ENCODE measurements around the gene NLN.

NLN gene

GRCh38 chr5:65791712-65792673 lies 70.0 kb downstream of the NLN start:
- peaks cover 7% of the 10 kb centered on the region; the same call in 1 of the 2 replicates for H3K36me3 ChIP-seq (ENCODE audit: insufficient read depth, low read length)
- H3K4me2 ChIP-seq (ENCODE audit: insufficient read depth, low read length), result no peak overlapping the region
- H3K4me3 ChIP-seq (ENCODE audit: low read depth in 1 of 2, low read length in 2 of 2), result no peak overlapping the region
- no peak for ATAC-seq (ENCODE audit: insufficient read depth, low read depth)
- no peak for TF ChIP-seq CTCF (IDR thresholded peaks at IDR 0.05; ENCODE audit: borderline replicate concordance, extremely low read depth, low read length, poor library complexity, severe bottlenecking)
- TF ChIP-seq EZH2 (IDR thresholded peaks at IDR 0.05; ENCODE audit: borderline replicate concordance, low read depth, low read length, severe bottlenecking), result no peak
- no peaks in the 10 kb centered on the region for H3K79me2 ChIP-seq (ENCODE audit: insufficient read depth, low read length)
- H3K27ac ChIP-seq (ENCODE audit: low read length), result no peak overlapping the region
- no peaks in the 10 kb centered on the region for H4K20me1 ChIP-seq (ENCODE audit: insufficient read depth, low read length)
- no peaks in the 10 kb centered on the region for H3K4me1 ChIP-seq (ENCODE audit: insufficient read depth, low read length)
- H2AFZ ChIP-seq (ENCODE audit: low read depth, low read length), result no peak overlapping the region
- H3K9ac ChIP-seq (ENCODE audit: low read depth, low read length), result no peak overlapping the region
- no peak for DNase-seq
- no peaks in the 10 kb centered on the region for H3K27me3 ChIP-seq (ENCODE audit: insufficient read depth, low read length, poor library complexity)
- no peaks in the 10 kb centered on the region for H3K9me3 ChIP-seq (ENCODE audit: insufficient read depth, low read length, severe bottlenecking)

GRCh38 chr5:65796269-65796668 lies 74.3 kb downstream of the NLN start:
- Histone ChIP-seq H3K27me3 (ENCODE audit: insufficient read depth, low read length, poor library complexity) (no peaks in the 10 kb centered on the region), H3K79me2 (ENCODE audit: insufficient read depth, low read length) (no peaks in the 10 kb centered on the region), H3K9ac (ENCODE audit: low read depth, low read length) (no peak overlapping the region), H3K4me3 (ENCODE audit: low read depth in 1 of 2, low read length in 2 of 2) (no peak overlapping the region), H3K9me3 (ENCODE audit: insufficient read depth, low read length, severe bottlenecking) (no peaks in the 10 kb centered on the region), H4K20me1 (ENCODE audit: insufficient read depth, low read length) (no peaks in the 10 kb centered on the region), H3K4me2 (ENCODE audit: insufficient read depth, low read length) (no peak overlapping the region), H3K27ac (ENCODE audit: low read length) (no peak overlapping the region), H3K4me1 (ENCODE audit: insufficient read depth, low read length) (no peaks in the 10 kb centered on the region), H3K36me3 (ENCODE audit: insufficient read depth, low read length) (no peaks in the 10 kb centered on the region; the same call in 1 of the 2 replicates), H2AFZ (ENCODE audit: low read depth, low read length) (no peak overlapping the region)
- ATAC-seq (ENCODE audit: insufficient read depth, low read depth), result no peak
- TF ChIP-seq EZH2 (IDR thresholded peaks at IDR 0.05; ENCODE audit: borderline replicate concordance, low read depth, low read length, severe bottlenecking) (no peak), CTCF (IDR thresholded peaks at IDR 0.05; ENCODE audit: borderline replicate concordance, extremely low read depth, low read length, poor library complexity, severe bottlenecking) (no peak)
- DNase-seq, result no peak

- H3K4me1 ChIP-seq (ENCODE audit: insufficient read depth, low read length), result no peaks in the 10 kb centered on the region
- no peaks in the 10 kb centered on the region for H3K27me3 ChIP-seq (ENCODE audit: insufficient read depth, low read length, poor library complexity)
- no peak for TF ChIP-seq CTCF (IDR thresholded peaks at IDR 0.05; ENCODE audit: borderline replicate concordance, extremely low read depth, low read length, poor library complexity, severe bottlenecking)
- TF ChIP-seq EZH2 (IDR thresholded peaks at IDR 0.05; ENCODE audit: borderline replicate concordance, low read depth, low read length, severe bottlenecking), result no peak
- DNase-seq (no peak), ATAC-seq (ENCODE audit: insufficient read depth, low read depth) (peak; percentile 57; the same call in 1 of the 3 replicates)
- H3K9ac ChIP-seq (ENCODE audit: low read depth, low read length), result no peak overlapping the region
- H3K4me2 ChIP-seq (ENCODE audit: insufficient read depth, low read length), result no peak overlapping the region
- no peak overlapping the region for H3K4me3 ChIP-seq (ENCODE audit: low read depth in 1 of 2, low read length in 2 of 2)
- H4K20me1 ChIP-seq (ENCODE audit: insufficient read depth, low read length), result no peaks in the 10 kb centered on the region
- H3K27ac ChIP-seq (ENCODE audit: low read length), result no peak overlapping the region
- no peaks in the 10 kb centered on the region for H3K79me2 ChIP-seq (ENCODE audit: insufficient read depth, low read length)
- no peak overlapping the region for H2AFZ ChIP-seq (ENCODE audit: low read depth, low read length)
- no peaks in the 10 kb centered on the region for H3K9me3 ChIP-seq (ENCODE audit: insufficient read depth, low read length, severe bottlenecking)
- peaks cover under 1% of the 10 kb centered on the region for H3K36me3 ChIP-seq (ENCODE audit: insufficient read depth, low read length)
Observed at GRCh38 chr5:65796751-65797316, 74.8 kb downstream of the NLN start.

Measured in DND-41 (cell line).